ENCODE data around the gene WDR41. TPM values are rescaled to one million over a fixed set of nuclear protein-coding genes. Genes with fewer than 3 reads are reported as not detected.
"Not testable (repeated sequence)": the region's sequence is repeated elsewhere in the genome, so short reads cannot be mapped to it uniquely, and the experiment has no call there.

The WDR41 gene
- total and polyA plus RNA-seq, 4 donors, result 48.4 to 59.7 (median 53.9) TPM

DNA sequence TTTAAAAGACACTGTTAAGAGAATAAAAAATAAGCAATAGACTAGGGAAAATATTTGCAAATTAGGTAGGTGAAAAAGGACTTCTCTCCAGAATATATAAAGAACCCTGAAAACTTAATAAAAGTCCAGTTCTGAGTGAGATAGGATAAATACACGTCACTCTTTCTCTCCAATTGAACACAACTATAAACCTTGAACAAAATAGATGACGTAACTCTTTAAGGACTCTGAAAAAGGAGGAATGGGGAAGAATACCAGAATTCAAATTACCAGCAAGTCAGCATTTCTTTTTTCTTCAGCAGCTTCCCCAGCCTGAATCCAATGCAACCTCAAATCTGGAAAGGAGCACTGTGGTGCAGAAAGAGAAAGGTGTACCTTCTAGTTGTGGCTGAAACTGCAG, 6.8 kb upstream of the WDR41 start:
- Histone ChIP-seq H3K36me3 (ENCODE audit: control insufficient read depth in 1 of 2, insufficient read depth in 2 of 2, low read length in 1 of 2) (no peaks in the 10 kb centered on the region), H3K4me3 (ENCODE audit: low read length in 2 of 2) (no peak overlapping the region), H3K27me3 (ENCODE audit: control insufficient read depth in 1 of 2, insufficient read depth in 2 of 2, low read length in 1 of 2) (no peaks in the 10 kb centered on the region), H3K9me3 (ENCODE audit: control insufficient read depth, low read length) (no peaks in the 10 kb centered on the region), H3K4me1 (ENCODE audit: control insufficient read depth in 1 of 2, insufficient read depth in 2 of 2, low read length in 2 of 2) (no peaks in the 10 kb centered on the region), H3K27ac (ENCODE audit: low read depth in 1 of 2, low read length in 2 of 2) (no peak overlapping the region)
- ATAC-seq (ENCODE audit: low FRiP score) (no peak), DNase-seq (no peak)
- WGBS, 2 donors, result 71 to 83% methylated on average over 2 of the region's 2 CpGs
- intact Hi-C loops (cut with DNase I), result loop anchor here in 1 of 2 donors (10.0 kb wide), 1 partner anchor 424 kb away; no protein-coding TSS in a partner anchor

DNA sequence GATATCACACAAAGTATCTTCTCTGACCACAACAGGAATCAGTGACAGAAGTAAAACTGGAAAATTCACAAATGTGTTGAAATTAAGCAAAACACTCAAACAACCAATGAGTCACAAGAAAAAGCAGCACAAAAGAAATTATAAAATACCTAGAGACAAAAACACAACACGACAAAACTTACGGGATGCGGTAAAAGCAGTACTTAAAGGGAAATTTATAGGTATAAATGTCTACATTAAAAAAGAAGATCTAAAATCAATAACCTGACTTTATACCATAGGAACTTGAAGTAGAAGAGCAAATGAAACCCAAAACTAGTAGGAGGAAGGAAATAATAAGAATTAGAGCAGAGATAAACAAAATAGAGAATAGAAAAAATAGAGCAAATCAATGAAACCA, 2.8 kb upstream of the WDR41 start:
- intact Hi-C loops (cut with DNase I), result loop anchor here (5.0 to 10.0 kb wide), 4 partner anchors 353 to 628 kb away; partner anchors contain the start of gene ZBED3 (in 1 of the 2)
- Histone ChIP-seq H3K9me3 (ENCODE audit: control insufficient read depth, low read length) (no peaks in the 10 kb centered on the region), H3K4me1 (ENCODE audit: control insufficient read depth in 1 of 2, insufficient read depth in 2 of 2, low read length in 2 of 2) (no peaks in the 10 kb centered on the region), H3K27ac (ENCODE audit: low read depth in 1 of 2, low read length in 2 of 2) (no peak overlapping the region), H3K27me3 (ENCODE audit: control insufficient read depth in 1 of 2, insufficient read depth in 2 of 2, low read length in 1 of 2) (no peaks in the 10 kb centered on the region), H3K36me3 (ENCODE audit: control insufficient read depth in 1 of 2, insufficient read depth in 2 of 2, low read length in 1 of 2) (no peaks in the 10 kb centered on the region), H3K4me3 (ENCODE audit: low read length in 2 of 2) (no peak overlapping the region)
- DNase-seq, result no peak
- ATAC-seq (ENCODE audit: low FRiP score), result no peak
- 95 to 96% methylated on average over 3 of the region's 3 CpGs for WGBS, 2 donors

DNA sequence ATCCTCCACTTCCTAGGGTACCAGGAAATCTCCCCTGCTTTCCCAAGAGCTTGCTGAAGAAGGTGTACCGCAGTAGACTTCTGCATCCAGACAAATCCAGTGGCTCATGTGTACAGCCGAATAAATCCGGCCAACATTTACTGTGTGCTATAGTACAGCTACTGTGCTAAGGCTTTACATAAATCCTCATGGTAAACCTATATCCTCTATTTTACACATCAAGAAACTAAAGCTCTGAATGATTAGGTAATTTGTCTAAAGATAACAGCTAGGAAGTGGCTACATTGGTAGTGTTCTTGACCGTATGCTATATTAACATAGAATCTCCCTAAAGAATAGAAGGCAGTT, 511 bp upstream of the WDR41 start:
- Histone ChIP-seq H3K27me3 (ENCODE audit: control insufficient read depth in 1 of 2, insufficient read depth in 2 of 2, low read length in 1 of 2) (no peaks in the 10 kb centered on the region), H3K36me3 (ENCODE audit: control insufficient read depth in 1 of 2, insufficient read depth in 2 of 2, low read length in 1 of 2) (peaks cover 0 to 3% of the 10 kb centered on the region in 2 donors), H3K27ac (ENCODE audit: low read depth in 1 of 2, low read length in 2 of 2) (peak overlapping the region in 1 of 2 donors; percentile 78), H3K4me1 (ENCODE audit: control insufficient read depth in 1 of 2, insufficient read depth in 2 of 2, low read length in 2 of 2) (no peaks in the 10 kb centered on the region), H3K9me3 (ENCODE audit: control insufficient read depth, low read length) (no peaks in the 10 kb centered on the region), H3K4me3 (ENCODE audit: low read length in 2 of 2) (no peak overlapping the region)
- intact Hi-C loops (cut with DNase I), result loop anchor here (1.0 to 10.0 kb wide), 6 partner anchors 348 to 625 kb away; partner anchors contain the start of genes AGGF1 (in 1 of the 2) and ZBED3 (in 1 of the 2)
- ATAC-seq (ENCODE audit: low FRiP score) (no peak), DNase-seq (no peak)
- WGBS, 2 donors, result 29% methylated on average over 4 of the region's 4 CpGs

DNA sequence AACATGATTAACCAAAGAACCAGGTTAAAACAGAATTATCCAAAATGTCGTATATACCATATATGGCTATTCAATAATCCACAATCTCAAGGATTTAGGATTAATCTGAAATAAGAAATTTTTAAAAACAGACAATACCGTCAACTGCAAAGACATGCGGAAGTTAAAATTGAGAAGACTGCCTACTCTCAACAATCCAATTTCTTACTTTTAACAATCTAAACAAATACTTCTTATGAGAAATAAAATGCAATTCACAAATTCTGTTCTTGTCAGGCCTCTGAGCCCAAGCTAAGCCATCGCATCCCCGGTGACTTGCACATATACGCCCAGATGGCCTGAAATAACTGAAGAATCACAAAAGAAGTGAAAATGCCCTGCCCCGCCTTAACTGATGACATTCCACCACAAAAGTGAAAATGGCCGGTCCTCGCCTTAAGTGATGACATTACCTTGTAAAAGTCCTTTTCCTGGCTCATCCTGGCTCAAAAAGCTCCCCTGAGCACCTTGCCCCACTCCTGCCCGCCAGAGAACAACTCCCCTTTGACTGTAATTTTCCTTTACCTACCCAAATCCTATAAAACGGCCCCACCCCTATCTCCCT, 1.3 kb downstream of the WDR41 start:
- H3K27me3 ChIP-seq (ENCODE audit: control insufficient read depth in 1 of 2, insufficient read depth in 2 of 2, low read length in 1 of 2); ATAC-seq (ENCODE audit: low FRiP score); H3K9me3 ChIP-seq (ENCODE audit: control insufficient read depth, low read length); H3K4me1 ChIP-seq (ENCODE audit: control insufficient read depth in 1 of 2, insufficient read depth in 2 of 2, low read length in 2 of 2); H3K36me3 ChIP-seq (ENCODE audit: control insufficient read depth in 1 of 2, insufficient read depth in 2 of 2, low read length in 1 of 2); DNase-seq: not testable (repeated sequence)
- Histone ChIP-seq H3K4me3 (ENCODE audit: low read length in 2 of 2) (peak overlapping the region; percentile 81 to 84), H3K27ac (ENCODE audit: low read depth in 1 of 2, low read length in 2 of 2) (peak overlapping the region in 1 of 2 donors; percentile 48)
- WGBS, 2 donors, result 8 to 9% methylated on average over 11 of the region's 11 CpGs
- intact Hi-C loops (cut with DNase I), result loop anchor here (5.0 to 10.0 kb wide), 4 partner anchors 349 to 624 kb away; partner anchors contain the start of gene ZBED3 (in 1 of the 2)

DNA sequence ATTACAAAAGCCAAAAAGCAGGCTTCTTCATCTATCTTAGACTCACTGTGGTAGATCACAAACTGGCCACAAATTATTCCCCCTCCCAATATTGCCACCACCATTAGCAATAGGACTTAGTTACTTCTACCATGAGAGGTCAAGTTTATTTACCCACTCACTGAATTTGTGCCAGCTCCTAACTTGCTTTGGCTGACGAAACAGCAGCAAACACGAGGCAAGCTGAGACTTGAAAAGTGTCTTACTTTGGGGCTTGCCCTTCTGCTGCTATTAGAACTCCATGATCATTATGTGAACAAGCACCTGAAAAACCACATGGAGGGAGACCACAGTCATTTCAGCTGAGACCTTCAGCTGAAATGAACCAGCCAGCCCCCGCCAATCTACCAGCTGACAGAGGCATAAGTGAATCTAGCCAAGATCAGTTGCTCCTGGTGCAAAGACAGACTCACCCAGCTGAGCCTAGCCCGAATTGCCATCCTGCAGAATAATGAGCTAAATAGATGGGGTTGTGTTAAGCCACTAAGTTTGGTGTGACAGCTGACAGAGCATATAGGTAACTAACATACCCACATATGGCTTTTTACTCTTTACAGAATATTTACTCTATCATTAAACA, 5.7 kb downstream of the WDR41 start:
- no peak overlapping the region for H3K27ac ChIP-seq (ENCODE audit: low read depth in 1 of 2, low read length in 2 of 2)
- H3K36me3 ChIP-seq (ENCODE audit: control insufficient read depth in 1 of 2, insufficient read depth in 2 of 2, low read length in 1 of 2), result peaks cover 3 to 11% of the 10 kb centered on the region in 2 donors
- ATAC-seq (ENCODE audit: low FRiP score), result no peak
- H3K9me3 ChIP-seq (ENCODE audit: control insufficient read depth, low read length), result no peaks in the 10 kb centered on the region
- intact Hi-C loops (cut with DNase I), result no loop called here
- no peak overlapping the region for H3K4me3 ChIP-seq (ENCODE audit: low read length in 2 of 2)
- WGBS, 2 donors, result 42 to 46% methylated on average over 4 of the region's 4 CpGs
- no peaks in the 10 kb centered on the region for H3K27me3 ChIP-seq (ENCODE audit: control insufficient read depth in 1 of 2, insufficient read depth in 2 of 2, low read length in 1 of 2)
- no peak for DNase-seq
- no peaks in the 10 kb centered on the region for H3K4me1 ChIP-seq (ENCODE audit: control insufficient read depth in 1 of 2, insufficient read depth in 2 of 2, low read length in 2 of 2)

DNA sequence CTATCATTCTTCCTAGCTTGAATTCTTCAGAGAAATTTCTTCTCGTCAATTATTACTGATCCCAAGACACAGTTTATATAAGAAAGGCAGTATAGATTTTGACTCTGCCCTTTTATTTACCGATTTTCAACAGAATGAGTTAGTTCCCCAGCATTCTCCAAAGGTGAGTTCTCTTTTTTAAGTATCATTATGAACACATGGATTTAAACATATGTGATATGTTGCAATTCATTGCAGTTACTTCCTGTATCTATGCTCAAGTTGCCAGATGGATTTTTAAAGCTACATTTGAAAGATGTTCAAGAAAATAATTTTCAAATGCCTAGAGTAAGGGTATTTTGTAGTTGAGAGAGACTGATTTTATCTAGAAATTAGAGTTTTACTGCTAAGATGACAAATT, 8.4 kb downstream of the WDR41 start:
- 94 to 97% methylated on average over 2 of the region's 2 CpGs for WGBS, 2 donors
- no peak for DNase-seq
- intact Hi-C loops (cut with DNase I), result no loop called here

DNA sequence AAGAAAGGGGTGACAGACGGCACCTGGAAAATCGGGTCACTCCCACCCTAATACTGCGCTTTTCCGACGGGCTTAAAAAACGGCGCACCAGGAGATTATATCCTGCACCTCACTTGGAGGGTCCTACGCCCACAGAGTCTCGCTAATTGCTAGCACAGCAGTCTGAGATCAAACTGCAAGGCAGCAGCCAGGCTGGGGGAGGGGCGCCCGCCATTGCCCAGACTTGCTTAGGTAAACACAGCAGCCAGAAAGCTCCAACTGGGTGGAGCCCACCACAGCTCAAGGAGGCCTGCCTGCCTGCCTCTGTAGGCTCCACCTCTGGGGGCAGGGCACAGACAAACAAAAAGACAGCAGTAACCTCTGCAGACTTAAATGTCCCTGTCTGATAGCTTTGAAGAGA, 17.1 kb downstream of the WDR41 start:
- DNase-seq; H3K27me3 ChIP-seq (ENCODE audit: control insufficient read depth in 1 of 2, insufficient read depth in 2 of 2, low read length in 1 of 2); H3K4me3 ChIP-seq (ENCODE audit: low read length in 2 of 2); H3K4me1 ChIP-seq (ENCODE audit: control insufficient read depth in 1 of 2, insufficient read depth in 2 of 2, low read length in 2 of 2); H3K27ac ChIP-seq (ENCODE audit: low read depth in 1 of 2, low read length in 2 of 2); H3K36me3 ChIP-seq (ENCODE audit: control insufficient read depth in 1 of 2, insufficient read depth in 2 of 2, low read length in 1 of 2); ATAC-seq (ENCODE audit: low FRiP score); H3K9me3 ChIP-seq (ENCODE audit: control insufficient read depth, low read length); intact Hi-C loops (cut with DNase I): not testable (repeated sequence)
- 95 to 98% methylated on average over 10 to 11 of the region's 11 CpGs for WGBS, 2 donors

More for the DNA sequence above, 8.4 kb downstream of the WDR41 start:
- no peak for ATAC-seq (ENCODE audit: low FRiP score)
- Histone ChIP-seq H3K4me3 (ENCODE audit: low read length in 2 of 2) (no peak overlapping the region), H3K36me3 (ENCODE audit: control insufficient read depth in 1 of 2, insufficient read depth in 2 of 2, low read length in 1 of 2) (peaks cover 5 to 13% of the 10 kb centered on the region in 2 donors), H3K4me1 (ENCODE audit: control insufficient read depth in 1 of 2, insufficient read depth in 2 of 2, low read length in 2 of 2) (no peaks in the 10 kb centered on the region), H3K27me3 (ENCODE audit: control insufficient read depth in 1 of 2, insufficient read depth in 2 of 2, low read length in 1 of 2) (no peaks in the 10 kb centered on the region), H3K9me3 (ENCODE audit: control insufficient read depth, low read length) (no peaks in the 10 kb centered on the region), H3K27ac (ENCODE audit: low read depth in 1 of 2, low read length in 2 of 2) (no peak overlapping the region)

DNA sequence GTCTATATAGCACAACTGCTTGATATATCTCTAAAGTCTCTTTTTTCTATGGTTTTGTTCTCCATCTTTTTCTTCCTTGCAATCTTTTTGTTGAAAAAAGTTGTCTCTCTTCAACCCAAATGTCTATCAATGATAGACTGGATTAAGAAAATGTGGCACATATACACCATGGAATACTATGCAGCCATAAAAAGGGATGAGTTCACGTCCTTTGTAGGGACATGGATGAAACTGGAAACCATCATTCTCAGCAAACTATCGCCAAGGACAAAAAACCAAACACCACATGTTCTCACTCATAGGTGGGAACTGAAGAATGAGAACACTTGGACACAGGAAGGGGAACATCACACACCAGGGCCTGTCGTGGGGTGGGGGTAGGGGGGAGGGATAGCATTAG, 23.2 kb downstream of the WDR41 start:
- ATAC-seq (ENCODE audit: low FRiP score); H3K4me3 ChIP-seq (ENCODE audit: low read length in 2 of 2); intact Hi-C loops (cut with DNase I); H3K36me3 ChIP-seq (ENCODE audit: control insufficient read depth in 1 of 2, insufficient read depth in 2 of 2, low read length in 1 of 2); H3K4me1 ChIP-seq (ENCODE audit: control insufficient read depth in 1 of 2, insufficient read depth in 2 of 2, low read length in 2 of 2); H3K9me3 ChIP-seq (ENCODE audit: control insufficient read depth, low read length); H3K27ac ChIP-seq (ENCODE audit: low read depth in 1 of 2, low read length in 2 of 2); DNase-seq; H3K27me3 ChIP-seq (ENCODE audit: control insufficient read depth in 1 of 2, insufficient read depth in 2 of 2, low read length in 1 of 2): not testable (repeated sequence)
- 94 to 96% methylated on average over 3 of the region's 3 CpGs for WGBS, 2 donors

DNA sequence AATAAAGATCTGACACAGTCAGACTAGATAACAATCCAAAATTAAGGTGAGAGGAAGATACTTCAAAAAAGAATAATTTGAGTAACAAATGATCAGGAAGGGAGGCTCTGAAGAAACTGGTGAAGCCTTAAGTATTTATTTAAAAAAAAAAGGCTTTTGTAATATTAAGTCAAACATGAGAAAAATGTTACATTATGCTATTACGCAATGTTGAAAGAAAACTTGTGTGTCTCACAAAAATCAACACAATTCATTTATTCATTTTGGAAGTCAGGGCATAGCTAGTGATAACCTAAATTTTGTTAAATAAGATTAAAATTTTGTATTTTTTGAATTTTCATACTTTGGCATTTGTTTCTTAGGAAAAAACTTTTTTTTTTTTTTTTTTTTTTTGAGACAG, 28.2 kb downstream of the WDR41 start:
- no peaks in the 10 kb centered on the region for H3K36me3 ChIP-seq (ENCODE audit: control insufficient read depth in 1 of 2, insufficient read depth in 2 of 2, low read length in 1 of 2)
- no peak overlapping the region for H3K27ac ChIP-seq (ENCODE audit: low read depth in 1 of 2, low read length in 2 of 2)
- no peaks in the 10 kb centered on the region for H3K27me3 ChIP-seq (ENCODE audit: control insufficient read depth in 1 of 2, insufficient read depth in 2 of 2, low read length in 1 of 2)
- no peaks in the 10 kb centered on the region for H3K9me3 ChIP-seq (ENCODE audit: control insufficient read depth, low read length)
- DNase-seq, result no peak
- 92 to 95% methylated on average over 1 of the region's 1 CpG for WGBS, 2 donors
- no peak for ATAC-seq (ENCODE audit: low FRiP score)
- no peak overlapping the region for H3K4me3 ChIP-seq (ENCODE audit: low read length in 2 of 2)
- H3K4me1 ChIP-seq (ENCODE audit: control insufficient read depth in 1 of 2, insufficient read depth in 2 of 2, low read length in 2 of 2), result no peaks in the 10 kb centered on the region
- intact Hi-C loops (cut with DNase I), result no loop called here
